NCI-H82 treated with DMSO at 0.1 percent for 48 hours (cell line): Measurements from ENCODE around the gene EGR1.
"Not testable (repeated sequence)": the region's sequence is repeated elsewhere in the genome, so short reads cannot be mapped to it uniquely, and the experiment has no call there.

Source experiments
- DNase-seq: peaks from one replicate; lab custom pipeline; 2025; ENCODE audit not compliant: unreplicated experiment; lab: John Stamatoyannopoulos, UW

EGR1 gene

GRCh38 chr5:138468966-138469539, 3.8 kb downstream of the EGR1 start:
- no peak for DNase-seq

GRCh38 chr5:138469540-138470321, 4.5 kb downstream of the EGR1 start:
- no peak for DNase-seq

GRCh38 chr5:138470322-138471051, 5.2 kb downstream of the EGR1 start:
- no peak for DNase-seq

- DNase-seq = no peak
Observed at GRCh38 chr5:138471052-138471361, 5.7 kb downstream of the EGR1 start.

- no peak for DNase-seq
Observed at GRCh38 chr5:138472353-138472752, 7.1 kb downstream of the EGR1 start.

- DNase-seq = not testable (repeated sequence)
Observed at GRCh38 chr5:138473151-138473550, 7.9 kb downstream of the EGR1 start.

GRCh38 chr5:138476918-138477317, 11.6 kb downstream of the EGR1 start:
- no peak for DNase-seq

- no peak for DNase-seq
Observed at GRCh38 chr5:138482638-138483037, 17.4 kb downstream of the EGR1 start.

- DNase-seq = no peak
Observed at GRCh38 chr5:138488481-138488945, 23.2 kb downstream of the EGR1 start.

- no peak for DNase-seq
Observed at GRCh38 chr5:138489683-138490061, 24.4 kb downstream of the EGR1 start.

- DNase-seq = no peak
Observed at GRCh38 chr5:138490648-138491283, 25.5 kb downstream of the EGR1 start.

GRCh38 chr5:138491284-138491648, 26.0 kb downstream of the EGR1 start:
- DNase-seq = no peak

GRCh38 chr5:138491669-138492559, 26.6 kb downstream of the EGR1 start:
- DNase-seq = peak; percentile 4

- DNase-seq = no peak
Observed at GRCh38 chr5:138492560-138493045, 27.3 kb downstream of the EGR1 start.

GRCh38 chr5:138495351-138495750, 30.1 kb downstream of the EGR1 start:
- DNase-seq = no peak

- no peak for DNase-seq
Observed at GRCh38 chr5:138498376-138498775, 33.1 kb downstream of the EGR1 start.

GRCh38 chr5:138502121-138502520, 36.8 kb downstream of the EGR1 start:
- no peak for DNase-seq

GRCh38 chr5:138502521-138502920, 37.2 kb downstream of the EGR1 start:
- no peak for DNase-seq

GRCh38 chr5:138503487-138504270, 38.4 kb downstream of the EGR1 start:
- DNase-seq = peak; percentile 70

- DNase-seq = no peak
Observed at GRCh38 chr5:138504799-138505198, 39.5 kb downstream of the EGR1 start.
